Smooth muscle cell (in vitro differentiated cells): ENCODE results near the gene NKD1. TPM values are rescaled to one million over a fixed set of nuclear protein-coding genes. Genes with fewer than 3 reads are reported as not detected.

Experiments used
- DNase-seq: peaks from one replicate; lab custom pipeline; 2025; ENCODE audit not compliant: unreplicated experiment; lab: John Stamatoyannopoulos, UW
- H2AFZ ChIP-seq: fragments of 200-600 bp; sonication (generic); 2 replicates; pipeline ENCODE4 v1.6.0; 2016; ENCODE audit warnings: antibody characterized with exemption, low read depth, mild to moderate bottlenecking
- H3F3A ChIP-seq: fragments of 200-600 bp; sonication (generic); 2 replicates; pipeline ENCODE4 v1.6.0; 2017; ENCODE audit warnings: antibody characterized with exemption, low read depth
- H3K27ac ChIP-seq: fragments of 200-600 bp; sonication (generic); 2 replicates; pipeline ENCODE4 v1.5.1; 2016; ENCODE audit warnings: low read depth, mild to moderate bottlenecking
- H3K27me3 ChIP-seq: fragments of 200-600 bp; sonication (generic); 2 replicates; pipeline ENCODE4 v1.6.1; 2016; ENCODE audit warnings: low read depth, mild to moderate bottlenecking
- H3K36me3 ChIP-seq: fragments of 200-600 bp; sonication (generic); 2 replicates; pipeline ENCODE4 v1.5.1; 2016; ENCODE audit warnings: low read depth
- H3K4me1 ChIP-seq: fragments of 200-600 bp; sonication (generic); 2 replicates; pipeline ENCODE4 v1.5.1; 2016; ENCODE audit warnings: low read depth
- H3K4me2 ChIP-seq: fragments of 200-600 bp; sonication (generic); 2 replicates; pipeline ENCODE4 v1.6.0; 2016; ENCODE audit warnings: mild to moderate bottlenecking
- H3K4me3 ChIP-seq: fragments of 200-600 bp; sonication (generic); 2 replicates; pipeline ENCODE4 v1.5.1; 2016; ENCODE audit warnings: mild to moderate bottlenecking
- H3K79me2 ChIP-seq: fragments of 200-600 bp; sonication (generic); 2 replicates; pipeline ENCODE4 v1.6.0; 2016; ENCODE audit warnings: low read depth, mild to moderate bottlenecking
- H3K9ac ChIP-seq: fragments of 200-600 bp; sonication (generic); 2 replicates; pipeline ENCODE4 v1.6.0; 2016; ENCODE audit warnings: low read depth
- H3K9me3 ChIP-seq: fragments of 200-600 bp; sonication (generic); replicated peaks from 2 replicates; pipeline ENCODE4 v1.5.1; 2016; ENCODE audit warnings: low read depth
- H4K20me1 ChIP-seq: fragments of 200-600 bp; sonication (generic); 2 replicates; pipeline ENCODE4 v1.6.0; 2016; ENCODE audit warnings: low read depth
- WGBS: methylation state at CpG from one replicate; pipeline ENCODE4 v1.1.7; 2016; ENCODE audit warnings: low lambda C conversion rate; 5-methylcytosine and 5-hydroxymethylcytosine counted together
- polyA plus RNA-seq: library from polyadenylated mRNA; unstranded; fragments of >200 nt; fragmentation: Nextera tagmentation; extraction: Ambion mirVana; gene quantifications from 2 replicates; pipeline ENCODE4 v1.2.1, GENCODE V29; 2016
- total RNA-seq: library from RNA; depleted of rRNA; stranded (reverse); fragments of >200 nt; gene quantifications from 2 replicates; pipeline ENCODE4 v1.2.3, GENCODE V29; 2014
- TF ChIP-seq, protein P1 (sequence below): fragments of 200-600 bp; sonication (generic); IDR thresholded peaks from 2 replicates; pipeline ENCODE4 v1.5.1; 2017; ENCODE audit warnings: borderline replicate concordance, mild to moderate bottlenecking, antibody characterized with exemption; ENCODE audit not compliant: insufficient read depth, poor library complexity, severe bottlenecking

NKD1 gene
- total and polyA plus RNA-seq, 2 experiments from 2014 or later, result 4.5 to 18.8 TPM

DNA sequence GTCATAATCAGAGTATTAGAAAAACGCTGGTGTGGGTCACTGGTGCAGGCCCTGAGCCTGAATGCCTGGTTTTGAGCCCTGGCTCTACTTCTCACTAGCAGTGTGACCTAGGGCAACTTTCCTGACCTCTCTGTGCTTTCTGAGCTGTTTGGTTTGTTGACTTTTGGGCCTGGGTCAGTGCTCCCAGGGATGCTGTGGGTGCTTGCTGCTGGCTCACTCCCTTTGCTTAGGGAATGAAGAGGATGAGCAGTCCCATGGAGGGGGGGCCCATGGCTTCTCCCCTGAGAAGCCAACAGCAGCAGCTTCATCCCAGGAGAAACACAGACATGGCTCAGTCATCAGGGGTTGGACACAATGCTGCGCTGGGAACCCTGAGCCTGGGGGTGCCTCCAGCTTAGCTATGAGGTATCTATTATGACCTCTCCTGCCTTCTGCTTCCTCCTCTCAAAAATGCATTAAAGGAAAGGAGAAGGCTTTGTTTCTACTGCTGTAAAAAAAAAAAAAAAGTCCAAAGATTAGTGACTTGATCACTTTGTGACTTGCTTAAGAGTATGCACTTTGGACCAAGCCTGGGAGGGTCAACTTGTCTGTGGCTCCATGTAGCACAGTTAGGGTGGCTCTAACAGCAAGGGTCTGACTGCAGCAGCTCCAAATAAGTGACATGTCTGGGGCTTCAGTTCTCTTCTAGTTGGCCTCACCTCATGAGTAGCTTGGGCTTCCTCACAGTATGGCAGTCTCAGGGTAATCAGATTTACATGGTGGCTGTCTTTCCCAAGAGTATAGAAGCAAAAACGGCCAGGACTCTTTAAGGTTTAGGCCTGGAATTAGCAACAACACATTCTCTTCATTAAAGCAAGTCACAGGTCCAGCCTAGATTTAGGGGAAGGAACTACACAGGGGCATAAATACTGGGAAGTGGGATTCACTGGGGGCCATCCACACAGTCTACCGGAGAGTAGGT is 13.0 kb downstream of the NKD1 start:
- no peak for DNase-seq
- H3K4me2 ChIP-seq, result no peak overlapping the region
- H3K4me1 ChIP-seq, result no peaks in the 10 kb centered on the region
- H3F3A ChIP-seq, result no peaks in the 10 kb centered on the region
- H3K79me2 ChIP-seq, result peaks cover 9% of the 10 kb centered on the region
- no peaks in the 10 kb centered on the region for H3K36me3 ChIP-seq
- H3K27ac ChIP-seq, result no peak overlapping the region
- no peak overlapping the region for H3K4me3 ChIP-seq
- no peak overlapping the region for H2AFZ ChIP-seq
- H4K20me1 ChIP-seq, result peaks cover 25% of the 10 kb centered on the region
- H3K9me3 ChIP-seq, result no peaks in the 10 kb centered on the region
- TF ChIP-seq, protein P1, sequence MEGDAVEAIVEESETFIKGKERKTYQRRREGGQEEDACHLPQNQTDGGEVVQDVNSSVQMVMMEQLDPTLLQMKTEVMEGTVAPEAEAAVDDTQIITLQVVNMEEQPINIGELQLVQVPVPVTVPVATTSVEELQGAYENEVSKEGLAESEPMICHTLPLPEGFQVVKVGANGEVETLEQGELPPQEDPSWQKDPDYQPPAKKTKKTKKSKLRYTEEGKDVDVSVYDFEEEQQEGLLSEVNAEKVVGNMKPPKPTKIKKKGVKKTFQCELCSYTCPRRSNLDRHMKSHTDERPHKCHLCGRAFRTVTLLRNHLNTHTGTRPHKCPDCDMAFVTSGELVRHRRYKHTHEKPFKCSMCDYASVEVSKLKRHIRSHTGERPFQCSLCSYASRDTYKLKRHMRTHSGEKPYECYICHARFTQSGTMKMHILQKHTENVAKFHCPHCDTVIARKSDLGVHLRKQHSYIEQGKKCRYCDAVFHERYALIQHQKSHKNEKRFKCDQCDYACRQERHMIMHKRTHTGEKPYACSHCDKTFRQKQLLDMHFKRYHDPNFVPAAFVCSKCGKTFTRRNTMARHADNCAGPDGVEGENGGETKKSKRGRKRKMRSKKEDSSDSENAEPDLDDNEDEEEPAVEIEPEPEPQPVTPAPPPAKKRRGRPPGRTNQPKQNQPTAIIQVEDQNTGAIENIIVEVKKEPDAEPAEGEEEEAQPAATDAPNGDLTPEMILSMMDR, result no peak
- no peak overlapping the region for H3K9ac ChIP-seq
- 93% methylated on average over 4 of the region's 4 CpGs for whole genome bisulfite sequencing
- H3K27me3 ChIP-seq, result no peaks in the 10 kb centered on the region

DNA sequence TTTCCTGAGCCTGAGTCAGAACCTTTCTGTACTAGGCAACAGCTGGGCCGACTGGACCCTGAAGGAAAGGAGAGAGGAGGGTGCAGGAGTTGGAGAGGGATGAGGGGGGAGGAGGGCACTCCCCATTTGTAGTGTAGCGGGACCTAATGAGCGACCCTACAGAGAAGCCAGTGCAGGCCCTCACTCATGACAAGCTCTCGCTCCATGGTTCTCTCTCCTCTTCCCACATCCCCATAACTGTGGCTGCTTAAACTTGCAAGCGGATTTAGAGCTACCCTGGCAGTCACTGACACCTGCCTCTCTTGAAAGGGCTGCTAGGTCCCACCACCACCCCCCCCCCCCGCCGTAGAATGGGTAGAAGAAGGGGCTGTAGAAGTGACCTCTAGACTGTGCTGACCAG is 14.5 kb downstream of the NKD1 start:
- no peaks in the 10 kb centered on the region for H3K36me3 ChIP-seq
- no peaks in the 10 kb centered on the region for H3K27me3 ChIP-seq
- no peak overlapping the region for H3K4me3 ChIP-seq
- H3K9ac ChIP-seq, result no peak overlapping the region
- H3K79me2 ChIP-seq, result peaks cover 6% of the 10 kb centered on the region
- no peaks in the 10 kb centered on the region for H3K9me3 ChIP-seq
- 93% methylated on average over 7 of the region's 7 CpGs for WGBS
- no peaks in the 10 kb centered on the region for H3K4me1 ChIP-seq
- DNase-seq, result no peak
- H3K4me2 ChIP-seq, result no peak overlapping the region
- no peaks in the 10 kb centered on the region for H3F3A ChIP-seq
- no peak overlapping the region for H2AFZ ChIP-seq
- peaks cover 36% of the 10 kb centered on the region for H4K20me1 ChIP-seq
- TF ChIP-seq, protein P1, result no peak
- no peak overlapping the region for H3K27ac ChIP-seq

DNA sequence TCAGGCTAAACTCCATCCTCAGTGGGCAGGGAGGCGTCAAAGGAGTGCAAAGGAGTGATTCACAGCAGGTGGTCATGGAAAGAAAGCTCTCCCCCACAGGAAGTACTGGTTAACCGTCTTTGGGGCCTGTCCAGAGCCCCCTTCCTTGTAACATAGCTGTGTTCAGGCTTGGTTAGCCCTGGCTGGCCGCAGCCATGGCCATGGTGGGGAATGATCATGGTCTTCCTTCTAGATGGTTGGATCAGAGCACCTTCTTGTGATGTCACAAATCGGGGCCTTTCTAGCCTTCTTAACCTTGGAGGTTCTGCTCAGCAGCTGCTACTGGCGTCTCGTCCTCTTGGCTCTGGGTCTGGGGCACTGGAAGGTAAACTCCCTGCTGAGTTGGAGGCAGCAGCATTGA is 15.8 kb downstream of the NKD1 start:
- Histone ChIP-seq H2AFZ (no peak overlapping the region), H3F3A (no peaks in the 10 kb centered on the region), H3K4me1 (no peaks in the 10 kb centered on the region), H3K36me3 (no peaks in the 10 kb centered on the region), H3K27ac (no peak overlapping the region), H3K27me3 (no peaks in the 10 kb centered on the region), H3K4me2 (no peak overlapping the region), H3K4me3 (no peak overlapping the region), H3K79me2 (no peaks in the 10 kb centered on the region), H3K9ac (no peak overlapping the region), H3K9me3 (no peaks in the 10 kb centered on the region), H4K20me1 (peaks cover 38% of the 10 kb centered on the region)
- 75% methylated on average over 6 of the region's 6 CpGs for WGBS
- TF ChIP-seq, protein P1, result no peak
- DNase-seq, result no peak
